ENCODE data around the gene ULK4.

ULK4 gene

GRCh38 chr3:41933154-41933676 is 28.7 kb downstream of the ULK4 start:
- no peak overlapping the region for H3K4me3 ChIP-seq (replicated peaks; ENCODE audit: low read depth, low read length)
- peak; percentile 85 for DNase-seq (ENCODE audit: low read depth)
- no peak for TF ChIP-seq CTCF (IDR thresholded peaks at IDR 0.05; ENCODE audit: low read length, missing control alignments)

GRCh38 chr3:41932464-41932863 is 29.4 kb downstream of the ULK4 start:
- DNase-seq (ENCODE audit: low read depth), result no peak
- no peak for TF ChIP-seq CTCF (IDR thresholded peaks at IDR 0.05; ENCODE audit: low read length, missing control alignments)
- H3K4me3 ChIP-seq (replicated peaks; ENCODE audit: low read depth, low read length), result no peak overlapping the region

- no peak for DNase-seq (ENCODE audit: low read depth)
- no peak for TF ChIP-seq CTCF (IDR thresholded peaks at IDR 0.05; ENCODE audit: low read length, missing control alignments)
- H3K4me3 ChIP-seq (replicated peaks; ENCODE audit: low read depth, low read length), result no peak overlapping the region
Measured at GRCh38 chr3:41920406-41920965, 41.4 kb downstream of the ULK4 start.

- H3K4me3 ChIP-seq (replicated peaks; ENCODE audit: low read depth, low read length), result no peak overlapping the region
- DNase-seq (ENCODE audit: low read depth), result no peak
- TF ChIP-seq CTCF (IDR thresholded peaks at IDR 0.05; ENCODE audit: low read length, missing control alignments), result no peak
Measured at GRCh38 chr3:41915353-41915752, 46.5 kb downstream of the ULK4 start.

- TF ChIP-seq CTCF (IDR thresholded peaks at IDR 0.05; ENCODE audit: low read length, missing control alignments), result no peak
- DNase-seq (ENCODE audit: low read depth), result no peak
- H3K4me3 ChIP-seq (replicated peaks; ENCODE audit: low read depth, low read length), result no peak overlapping the region
Measured at GRCh38 chr3:41912280-41912679, 49.6 kb downstream of the ULK4 start.

GRCh38 chr3:41907330-41908073 is 54.4 kb downstream of the ULK4 start:
- DNase-seq (ENCODE audit: low read depth), result peak; percentile 40
- H3K4me3 ChIP-seq (replicated peaks; ENCODE audit: low read depth, low read length), result no peak overlapping the region
- no peak for TF ChIP-seq CTCF (IDR thresholded peaks at IDR 0.05; ENCODE audit: low read length, missing control alignments)
